K562 (cell line): ENCODE results near the gene MCEE. TPM values are rescaled to one million over a fixed set of nuclear protein-coding genes. Genes with fewer than 3 reads are reported as not detected.

Source experiments
- CEBPG ChIP-seq, 3 experiments: fragments of 200-800 bp in 1 of 3; sonication (Bioruptor generic) in 1 of 3; sonication (generic) in 1 of 3; formaldehyde crosslinking in 1 of 3; IDR thresholded peaks in 2 of 3; conservative IDR thresholded peaks in 1 of 3; 2 replicates each; pipeline versions ENCODE4 v1.6.1 to v1.8.0; 2016 to 2022; ENCODE audit warnings: missing compliant biosample characterization in 2 of 3, missing genetic modification characterization in 2 of 3, mild to moderate bottlenecking in 1 of 3, missing genetic modification reagents in 1 of 3
- ETV1 ChIP-seq: fragments of 450-650 bp; conservative IDR thresholded peaks from 2 replicates; pipeline ENCODE4 v1.6.1; 2016; ENCODE audit warnings: missing genetic modification characterization, control low read depth, low read depth, missing compliant biosample characterization
- FIP1L1 ChIP-seq: fragments of 200-400 bp; formaldehyde crosslinking; IDR thresholded peaks from 2 replicates; pipeline ENCODE4 v1.6.1; 2018; ENCODE audit warnings: mild to moderate bottlenecking, low read depth, low read length; ENCODE audit not compliant: poor library complexity, severe bottlenecking
- HLTF ChIP-seq: fragments of 450-650 bp; IDR thresholded peaks from 2 replicates; pipeline ENCODE4 v1.6.1; 2016
- LARP7 ChIP-seq: fragments of 450-650 bp; IDR thresholded peaks from 2 replicates; pipeline ENCODE4 v1.6.1; 2016
- PHF8 ChIP-seq: fragments of 200-600 bp; sonication (generic); IDR thresholded peaks from 2 replicates; pipeline ENCODE4 v1.6.1; 2012; ENCODE audit warnings: mixed run types, mild to moderate bottlenecking, inconsistent platforms, low read length, moderate library complexity, borderline replicate concordance
- RBM15 ChIP-seq: fragments of 200-400 bp; formaldehyde crosslinking; IDR thresholded peaks from 2 replicates; pipeline ENCODE4 v1.6.1; 2018; ENCODE audit warnings: mild to moderate bottlenecking, low read length, moderate library complexity; ENCODE audit not compliant: insufficient read depth
- RBM39 ChIP-seq: fragments of 200-400 bp; formaldehyde crosslinking; optimal IDR thresholded peaks from 2 replicates; pipeline ENCODE3; 2018; ENCODE audit warnings: low read depth, low read length
- SREBF1 ChIP-seq: fragments of 150-350 bp; IDR thresholded peaks from 2 replicates; pipeline ENCODE4 v1.6.1; 2014; ENCODE audit warnings: antibody characterized with exemption, low read depth, low read length, borderline replicate concordance
- ZBTB8A ChIP-seq: fragments of 450-650 bp; IDR thresholded peaks from 2 replicates; pipeline ENCODE4 v1.6.1; 2018; ENCODE audit warnings: mild to moderate bottlenecking, moderate library complexity; ENCODE audit not compliant: partially characterized antibody
- ZNF589 ChIP-seq: fragments of 200-800 bp; sonication (Bioruptor generic); IDR thresholded peaks from 2 replicates; pipeline ENCODE4 v1.6.1; 2016; ENCODE audit warnings: low read depth, missing genetic modification characterization, missing compliant biosample characterization
- polyA plus RNA-seq, 8 experiments: library from polyadenylated mRNA; depleted of rRNA in 4 of 8; stranded (reverse) in 5 of 8; unstranded in 3 of 8; fragments of >200 nt; fragmentation: Nextera tagmentation in 2 of 8; fragmentation: Illumina TruSeq in 1 of 8; extraction: Ambion mirVana in 2 of 8; extraction: Trizol in 1 of 8; gene quantifications; 2 replicates each; pipeline versions ENCODE4 v1.2.1 to v1.2.3, GENCODE V29; 2011 to 2014; ENCODE audit warnings: inconsistent platforms in 1 of 8, missing spikeins in 1 of 8
- total RNA-seq, 7 experiments: library from RNA; depleted of rRNA in 6 of 7; stranded (reverse); fragments of >200 nt in 6 of 7; fragmentation: Illumina TruSeq in 2 of 7; extraction: Trizol in 2 of 7; gene quantifications; 2 replicates each; pipeline versions ENCODE4 v1.2.1 to v1.2.3, GENCODE V29; 2011 to 2021; ENCODE audit warnings: low replicate concordance in 1 of 7
- TF ChIP-seq, protein P1 (sequence below): sonication (generic); formaldehyde crosslinking; IDR thresholded peaks from 2 replicates; pipeline ENCODE4 v1.8.0; 2022; ENCODE audit warnings: missing genetic modification reagents, mild to moderate bottlenecking, borderline replicate concordance
- TF ChIP-seq, protein P2 (sequence below): fragments of 450-650 bp; formaldehyde crosslinking; IDR thresholded peaks from 2 replicates; pipeline ENCODE4 v1.4.0; 2020; ENCODE audit warnings: mild to moderate bottlenecking, moderate library complexity
- TF ChIP-seq, protein P3 (sequence below): fragments of 450-650 bp; IDR thresholded peaks from one replicate; pipeline ENCODE4 v1.6.1; 2018; ENCODE audit warnings: mild to moderate bottlenecking, moderate library complexity; ENCODE audit not compliant: partially characterized antibody
- TF ChIP-seq, protein P4 (sequence below): fragments of 250-450 bp; sonication (Bioruptor Pico); IDR thresholded peaks from 2 replicates; pipeline ENCODE4 v1.5.0; 2022; ENCODE audit warnings: mild to moderate bottlenecking
- TF ChIP-seq, protein P5 (sequence below): fragments of 250-450 bp; sonication (Bioruptor Pico); IDR thresholded peaks from 2 replicates; pipeline ENCODE4 v1.8.0; 2021; ENCODE audit warnings: moderate library complexity, mild to moderate bottlenecking, inconsistent platforms

The MCEE gene
- total and polyA plus RNA-seq, 9 of the 15 experiments (the other 6 are each of a cell fraction or from before 2014, with no cell fraction given), result 15.6 to 49.1 (median 24.5) TPM

DNA sequence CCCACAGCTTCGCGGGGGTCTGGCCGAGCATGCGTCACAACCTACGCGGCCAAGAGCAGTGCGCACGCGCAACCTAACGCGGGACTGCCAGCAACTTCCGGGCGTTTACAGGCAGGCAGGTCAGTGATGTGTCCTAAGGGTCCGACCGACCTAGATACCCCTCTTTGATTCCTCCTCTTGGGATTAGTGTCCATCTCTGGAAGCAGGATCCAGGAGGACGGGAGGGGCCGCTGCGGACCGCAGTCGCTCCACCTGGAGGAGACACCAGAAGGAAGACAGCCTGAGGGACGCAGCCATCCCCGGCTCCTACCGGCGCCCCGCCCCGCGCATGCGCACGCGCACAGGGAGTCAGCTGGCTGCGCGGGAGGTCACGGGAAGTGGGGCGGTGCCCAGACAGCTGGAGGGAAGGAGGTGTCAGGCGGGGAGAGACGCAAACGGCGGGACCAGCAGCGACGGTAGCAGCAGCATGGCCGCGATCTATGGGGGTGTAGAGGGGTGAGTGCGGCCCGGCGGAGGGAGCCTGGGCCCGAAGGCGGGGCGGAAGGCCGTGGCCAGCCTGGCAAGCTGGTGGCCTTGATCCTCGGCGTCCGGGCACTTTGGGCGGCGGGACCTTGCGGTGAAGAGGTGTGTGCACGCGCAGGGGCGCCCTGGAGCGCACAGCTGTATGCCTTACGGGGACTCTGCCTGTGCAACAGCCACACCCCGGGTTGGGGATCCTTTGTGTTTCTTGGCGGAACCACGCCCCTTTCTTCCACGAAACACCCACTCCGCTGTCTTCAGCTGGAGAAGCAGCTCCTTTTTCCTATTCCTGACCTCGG is 61.6 kb downstream of the MCEE start, which contains the start of gene NAGK (continued):
- TF ChIP-seq, protein P1, sequence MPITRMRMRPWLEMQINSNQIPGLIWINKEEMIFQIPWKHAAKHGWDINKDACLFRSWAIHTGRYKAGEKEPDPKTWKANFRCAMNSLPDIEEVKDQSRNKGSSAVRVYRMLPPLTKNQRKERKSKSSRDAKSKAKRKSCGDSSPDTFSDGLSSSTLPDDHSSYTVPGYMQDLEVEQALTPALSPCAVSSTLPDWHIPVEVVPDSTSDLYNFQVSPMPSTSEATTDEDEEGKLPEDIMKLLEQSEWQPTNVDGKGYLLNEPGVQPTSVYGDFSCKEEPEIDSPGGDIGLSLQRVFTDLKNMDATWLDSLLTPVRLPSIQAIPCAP, result 0 out of 2 replicates have a peak, but pooled peaks have one; percentile 61
- TF ChIP-seq ZNF589 (CRISPR knock-in tag) (no peak), SREBF1 (no peak), CEBPG (CRISPR knock-in tag; IDR thresholded peaks at IDR 0.05) (no peak), CEBPG (tag; conservative IDR thresholded peaks at IDR 0.05 in 1 of 2, IDR thresholded peaks at IDR 0.05 in 1 of 2) (no peak), RBM15 (no peak), HLTF (peak; percentile 74; the same call in 1 of the 2 replicates), ZBTB8A (no peak), ETV1 (peak; percentile 74), PHF8 (peak; percentile 100), LARP7 (no peak), FIP1L1 (peak; percentile 77), RBM39 (no peak)
- TF ChIP-seq, protein P2, sequence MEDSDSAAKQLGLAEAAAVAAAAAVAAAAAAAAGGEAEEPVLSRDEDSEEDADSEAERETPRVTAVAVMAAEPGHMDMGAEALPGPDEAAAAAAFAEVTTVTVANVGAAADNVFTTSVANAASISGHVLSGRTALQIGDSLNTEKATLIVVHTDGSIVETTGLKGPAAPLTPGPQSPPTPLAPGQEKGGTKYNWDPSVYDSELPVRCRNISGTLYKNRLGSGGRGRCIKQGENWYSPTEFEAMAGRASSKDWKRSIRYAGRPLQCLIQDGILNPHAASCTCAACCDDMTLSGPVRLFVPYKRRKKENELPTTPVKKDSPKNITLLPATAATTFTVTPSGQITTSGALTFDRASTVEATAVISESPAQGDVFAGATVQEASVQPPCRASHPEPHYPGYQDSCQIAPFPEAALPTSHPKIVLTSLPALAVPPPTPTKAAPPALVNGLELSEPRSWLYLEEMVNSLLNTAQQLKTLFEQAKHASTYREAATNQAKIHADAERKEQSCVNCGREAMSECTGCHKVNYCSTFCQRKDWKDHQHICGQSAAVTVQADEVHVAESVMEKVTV (CRISPR knock-in tag), result 0 out of 2 replicates have a peak, but pooled peaks have one; percentile 33
- TF ChIP-seq, protein P3, sequence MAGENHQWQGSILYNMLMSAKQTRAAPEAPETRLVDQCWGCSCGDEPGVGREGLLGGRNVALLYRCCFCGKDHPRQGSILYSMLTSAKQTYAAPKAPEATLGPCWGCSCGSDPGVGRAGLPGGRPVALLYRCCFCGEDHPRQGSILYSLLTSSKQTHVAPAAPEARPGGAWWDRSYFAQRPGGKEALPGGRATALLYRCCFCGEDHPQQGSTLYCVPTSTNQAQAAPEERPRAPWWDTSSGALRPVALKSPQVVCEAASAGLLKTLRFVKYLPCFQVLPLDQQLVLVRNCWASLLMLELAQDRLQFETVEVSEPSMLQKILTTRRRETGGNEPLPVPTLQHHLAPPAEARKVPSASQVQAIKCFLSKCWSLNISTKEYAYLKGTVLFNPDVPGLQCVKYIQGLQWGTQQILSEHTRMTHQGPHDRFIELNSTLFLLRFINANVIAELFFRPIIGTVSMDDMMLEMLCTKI, result no peak
- TF ChIP-seq, protein P4, sequence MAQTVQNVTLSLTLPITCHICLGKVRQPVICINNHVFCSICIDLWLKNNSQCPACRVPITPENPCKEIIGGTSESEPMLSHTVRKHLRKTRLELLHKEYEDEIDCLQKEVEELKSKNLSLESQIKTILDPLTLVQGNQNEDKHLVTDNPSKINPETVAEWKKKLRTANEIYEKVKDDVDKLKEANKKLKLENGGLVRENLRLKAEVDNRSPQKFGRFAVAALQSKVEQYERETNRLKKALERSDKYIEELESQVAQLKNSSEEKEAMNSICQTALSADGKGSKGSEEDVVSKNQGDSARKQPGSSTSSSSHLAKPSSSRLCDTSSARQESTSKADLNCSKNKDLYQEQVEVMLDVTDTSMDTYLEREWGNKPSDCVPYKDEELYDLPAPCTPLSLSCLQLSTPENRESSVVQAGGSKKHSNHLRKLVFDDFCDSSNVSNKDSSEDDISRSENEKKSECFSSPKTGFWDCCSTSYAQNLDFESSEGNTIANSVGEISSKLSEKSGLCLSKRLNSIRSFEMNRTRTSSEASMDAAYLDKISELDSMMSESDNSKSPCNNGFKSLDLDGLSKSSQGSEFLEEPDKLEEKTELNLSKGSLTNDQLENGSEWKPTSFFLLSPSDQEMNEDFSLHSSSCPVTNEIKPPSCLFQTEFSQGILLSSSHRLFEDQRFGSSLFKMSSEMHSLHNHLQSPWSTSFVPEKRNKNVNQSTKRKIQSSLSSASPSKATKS (CRISPR knock-in tag), result no peak
- TF ChIP-seq, protein P5, sequence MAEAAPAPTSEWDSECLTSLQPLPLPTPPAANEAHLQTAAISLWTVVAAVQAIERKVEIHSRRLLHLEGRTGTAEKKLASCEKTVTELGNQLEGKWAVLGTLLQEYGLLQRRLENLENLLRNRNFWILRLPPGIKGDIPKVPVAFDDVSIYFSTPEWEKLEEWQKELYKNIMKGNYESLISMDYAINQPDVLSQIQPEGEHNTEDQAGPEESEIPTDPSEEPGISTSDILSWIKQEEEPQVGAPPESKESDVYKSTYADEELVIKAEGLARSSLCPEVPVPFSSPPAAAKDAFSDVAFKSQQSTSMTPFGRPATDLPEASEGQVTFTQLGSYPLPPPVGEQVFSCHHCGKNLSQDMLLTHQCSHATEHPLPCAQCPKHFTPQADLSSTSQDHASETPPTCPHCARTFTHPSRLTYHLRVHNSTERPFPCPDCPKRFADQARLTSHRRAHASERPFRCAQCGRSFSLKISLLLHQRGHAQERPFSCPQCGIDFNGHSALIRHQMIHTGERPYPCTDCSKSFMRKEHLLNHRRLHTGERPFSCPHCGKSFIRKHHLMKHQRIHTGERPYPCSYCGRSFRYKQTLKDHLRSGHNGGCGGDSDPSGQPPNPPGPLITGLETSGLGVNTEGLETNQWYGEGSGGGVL, result no peak
